ENCODE data around the gene SEMA4D. TPM values are rescaled to one million over a fixed set of nuclear protein-coding genes. Genes with fewer than 3 reads are reported as not detected.

The SEMA4D gene
- polyA plus RNA-seq, 1 donor from 2014 or later = 34.0 TPM

- H3K9me2 ChIP-seq (ENCODE audit: insufficient read depth, low read length) = no peaks in the 10 kb centered on the region
- H3K4me3 ChIP-seq (ENCODE audit: low read length) = no peak overlapping the region
- H3K27me3 ChIP-seq (ENCODE audit: insufficient read depth, low read depth, low read length) = no peaks in the 10 kb centered on the region
- H3F3A ChIP-seq (ENCODE audit: insufficient read depth, low read length, poor library complexity, severe bottlenecking) = no peaks in the 10 kb centered on the region
- peaks cover 12% of the 10 kb centered on the region for H3K36me3 ChIP-seq (ENCODE audit: insufficient read depth, low read length)
- H3K4me2 ChIP-seq (ENCODE audit: low read length) = no peak overlapping the region
- H2AFZ ChIP-seq (ENCODE audit: low read depth, low read length) = no peak overlapping the region
- no peak overlapping the region for H3K27ac ChIP-seq (ENCODE audit: low read length)
- H4K20me1 ChIP-seq (ENCODE audit: insufficient read depth) = no peaks in the 10 kb centered on the region
- TF ChIP-seq EP300 (conservative IDR thresholded peaks at IDR 0.05; ENCODE audit: poor library complexity, severe bottlenecking) (no peak), MXI1 (conservative IDR thresholded peaks at IDR 0.05; ENCODE audit: poor library complexity, severe bottlenecking) (no peak), SMC3 (conservative IDR thresholded peaks at IDR 0.05; ENCODE audit: poor library complexity) (no peak), REST (IDR thresholded peaks at IDR 0.05; ENCODE audit: borderline replicate concordance) (no peak), POLR2AphosphoS5 (IDR thresholded peaks at IDR 0.05) (no peak), RAD21 (conservative IDR thresholded peaks at IDR 0.05) (no peak), TAF1 (IDR thresholded peaks at IDR 0.05; ENCODE audit: low read depth) (no peak), EZH2 (IDR thresholded peaks at IDR 0.05; ENCODE audit: borderline replicate concordance, insufficient read depth, low read length, poor library complexity, severe bottlenecking) (no peak), CTCF (IDR thresholded peaks at IDR 0.05; ENCODE audit: poor library complexity, severe bottlenecking) (no peak)
- no peaks in the 10 kb centered on the region for H3K79me2 ChIP-seq (replicated peaks; ENCODE audit: insufficient read depth, low read length)
- no peaks in the 10 kb centered on the region for H3K9me3 ChIP-seq (ENCODE audit: low read length)
- H3K9ac ChIP-seq (ENCODE audit: low read length) = no peak overlapping the region
Observed at GRCh38 chr9:89352874-89353649, 144.9 kb downstream of the SEMA4D start.

- no peaks in the 10 kb centered on the region for H3F3A ChIP-seq (ENCODE audit: insufficient read depth, low read length, poor library complexity, severe bottlenecking)
- no peaks in the 10 kb centered on the region for H3K79me2 ChIP-seq (replicated peaks; ENCODE audit: insufficient read depth, low read length)
- no peak overlapping the region for H3K9ac ChIP-seq (ENCODE audit: low read length)
- H2AFZ ChIP-seq (ENCODE audit: low read depth, low read length) = no peak overlapping the region
- H4K20me1 ChIP-seq (ENCODE audit: insufficient read depth) = no peaks in the 10 kb centered on the region
- no peak for TF ChIP-seq MXI1 (conservative IDR thresholded peaks at IDR 0.05; ENCODE audit: poor library complexity, severe bottlenecking)
- no peak for TF ChIP-seq EP300 (conservative IDR thresholded peaks at IDR 0.05; ENCODE audit: poor library complexity, severe bottlenecking)
- no peak for TF ChIP-seq SMC3 (conservative IDR thresholded peaks at IDR 0.05; ENCODE audit: poor library complexity)
- no peak for TF ChIP-seq CTCF (IDR thresholded peaks at IDR 0.05; ENCODE audit: poor library complexity, severe bottlenecking)
- TF ChIP-seq POLR2AphosphoS5 (IDR thresholded peaks at IDR 0.05) = no peak
- TF ChIP-seq TAF1 (IDR thresholded peaks at IDR 0.05; ENCODE audit: low read depth) = no peak
- TF ChIP-seq EZH2 (IDR thresholded peaks at IDR 0.05; ENCODE audit: borderline replicate concordance, insufficient read depth, low read length, poor library complexity, severe bottlenecking) = no peak
- TF ChIP-seq REST (IDR thresholded peaks at IDR 0.05; ENCODE audit: borderline replicate concordance) = no peak
- H3K9me3 ChIP-seq (ENCODE audit: low read length) = no peaks in the 10 kb centered on the region
- H3K27ac ChIP-seq (ENCODE audit: low read length) = no peak overlapping the region
- no peak overlapping the region for H3K4me2 ChIP-seq (ENCODE audit: low read length)
- H3K9me2 ChIP-seq (ENCODE audit: insufficient read depth, low read length) = no peaks in the 10 kb centered on the region
- H3K36me3 ChIP-seq (ENCODE audit: insufficient read depth, low read length) = peaks cover 12% of the 10 kb centered on the region
- no peak overlapping the region for H3K4me3 ChIP-seq (ENCODE audit: low read length)
- no peaks in the 10 kb centered on the region for H3K27me3 ChIP-seq (ENCODE audit: insufficient read depth, low read depth, low read length)
Observed at GRCh38 chr9:89352451-89352850, 145.5 kb downstream of the SEMA4D start.
